Right ventricle myocardium superior (tissue), 1 donor: ENCODE results near the gene CEP78. TPM values are rescaled to one million over a fixed set of nuclear protein-coding genes. Genes with fewer than 3 reads are reported as not detected.

ENCODE experiments used
- ATAC-seq: fragments of 200-7000 bp; cut with Tn5 transposase; one replicate; pipeline ENCODE4 v1.9.1; 2020; ENCODE audit warnings: mild to moderate bottlenecking; ENCODE audit not compliant: poor library complexity
- DNase-seq: peaks from one replicate; pipeline ENCODE4 v3.0.0-alpha.2; 2020
- intact Hi-C: fragments of 100-400 bp; cut with DNase I; formaldehyde crosslinking; loops from one replicate; pipeline ENCODE4 v1.11.2; 2022
- total RNA-seq: library from RNA; stranded (reverse); fragmentation: NEBNext Ultra II Directional; extraction: Animal tissue kit (Norgen Biotek cat#: 25700); gene quantifications from one replicate; pipeline ENCODE4 v1.2.1, GENCODE V29; 2021
- donor health status: DM: no; HTN: yes; CAD: no; lungs with severe emphysema.

The CEP78 gene
- total RNA-seq, 1 donor from 2014 or later = 2.8 TPM

DNA sequence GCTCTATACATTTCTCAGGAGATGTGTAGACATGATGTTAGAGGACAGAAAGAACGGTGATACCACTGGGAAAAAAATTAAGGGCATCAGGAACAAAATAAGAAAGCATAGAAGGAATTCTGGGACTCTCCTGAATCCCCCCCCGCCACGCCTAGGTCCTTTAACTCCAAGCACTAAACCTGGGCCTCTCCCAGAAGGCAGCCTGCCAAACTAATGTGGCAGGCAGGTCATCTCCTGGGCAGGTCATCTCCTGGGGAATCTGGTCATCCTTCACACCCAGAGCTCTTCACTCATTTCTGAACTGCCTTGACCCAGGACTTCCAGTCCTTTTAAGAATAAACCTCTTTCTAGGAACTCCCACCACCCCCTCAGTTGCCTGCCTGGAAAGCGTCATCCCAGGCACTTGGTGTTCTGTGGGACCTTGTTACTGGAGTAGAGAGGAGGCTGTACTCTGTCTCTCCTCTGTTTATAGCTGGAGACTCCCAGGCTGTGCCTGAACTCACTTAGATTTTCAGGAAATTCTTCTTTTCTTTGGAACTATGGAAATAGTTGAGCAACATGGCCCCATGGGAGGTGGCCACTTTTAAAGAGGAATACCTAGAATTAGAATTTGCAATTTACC lies 85.1 kb downstream of the CEP78 start:
- DNase-seq = no peak
- intact Hi-C loops = no loop called here
- peak; percentile 56 for ATAC-seq

DNA sequence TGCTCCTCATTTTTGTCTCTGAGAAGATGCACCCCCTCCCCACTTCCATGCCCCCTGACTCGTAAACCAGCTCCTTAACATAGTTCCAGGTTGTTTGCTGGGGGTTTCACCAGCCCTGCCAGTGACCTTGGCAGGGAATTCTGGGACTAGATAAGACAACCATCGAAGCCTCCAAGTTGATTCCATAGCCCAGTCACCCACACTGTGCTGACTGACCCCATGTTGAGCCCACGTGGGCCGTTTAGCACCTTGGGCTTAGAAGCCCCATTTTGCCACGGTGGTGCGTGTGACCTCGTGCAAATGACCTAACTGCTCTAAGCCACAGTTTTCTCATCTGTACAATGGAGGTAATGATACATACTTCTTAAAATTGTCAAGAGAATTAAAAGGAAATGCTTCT lies 85.6 kb downstream of the CEP78 start:
- ATAC-seq (no peak), DNase-seq (no peak)
- intact Hi-C loops = no loop called here

GRCh38 chr9:78324068-78324650 lies 88.3 kb downstream of the CEP78 start:
- ATAC-seq = no peak
- intact Hi-C loops = no loop called here
- no peak for DNase-seq

- no peak for ATAC-seq
- DNase-seq = no peak
- intact Hi-C loops = no loop called here
Measured at GRCh38 chr9:78324682-78325081, 88.8 kb downstream of the CEP78 start.

DNA sequence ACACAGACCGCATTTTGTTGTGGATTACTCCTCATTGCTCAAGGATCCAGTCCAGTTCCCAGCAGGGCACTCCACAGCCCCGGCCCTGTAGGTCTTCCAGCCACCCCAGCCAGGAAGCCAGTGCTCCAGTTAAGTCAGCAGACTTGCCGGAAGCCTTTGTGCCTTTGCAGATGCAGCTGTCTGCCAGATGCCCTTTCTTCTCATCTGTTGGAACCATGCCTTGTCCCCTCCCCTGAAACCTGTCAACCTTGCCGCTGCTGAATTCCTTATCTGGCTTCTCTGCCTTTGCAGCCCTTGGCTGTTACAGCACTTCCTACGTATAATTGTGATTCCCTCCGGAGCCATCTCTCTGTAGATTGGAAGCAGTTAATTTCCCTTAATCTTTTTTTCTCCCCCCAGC lies 89.5 kb downstream of the CEP78 start:
- no peak for DNase-seq
- intact Hi-C loops = no loop called here
- ATAC-seq = peak; percentile 61

GRCh38 chr9:78325846-78326360 lies 90.0 kb downstream of the CEP78 start:
- no peak for ATAC-seq
- DNase-seq = no peak
- intact Hi-C loops = no loop called here

- ATAC-seq = no peak
- intact Hi-C loops = no loop called here
Measured at GRCh38 chr9:78326564-78326963, 90.7 kb downstream of the CEP78 start.

More at GRCh38 chr9:78326564-78326963, 90.7 kb downstream of the CEP78 start:
- DNase-seq = no peak

Other genes with a start within 250 kb of the CEP78 start
- gene GNAQ, start 204.3 kb upstream of the CEP78 start, total RNA-seq = 12.2 TPM
- 0.83 TPM for gene PSAT1, start 61.0 kb downstream of the CEP78 start, total RNA-seq